BJ (cell line): ENCODE data around the gene FRMD5. TPM values are rescaled to one million over a fixed set of nuclear protein-coding genes. Genes with fewer than 3 reads are reported as not detected.
"Not testable (repeated sequence)": the region's sequence is repeated elsewhere in the genome, so short reads cannot be mapped to it uniquely, and the experiment has no call there.

Experiments used
- CTCF ChIA-PET: fragments of 350-600 bp; formaldehyde crosslinking; extraction: SDS; loops from one replicate; lab custom pipeline; 2021; ENCODE audit warnings: antibody characterized with exemption, inconsistent platforms; lab: Yijun Ruan, JAX
- POLR2A ChIA-PET: fragments of 300-600 bp; sonication (Branson Sonifier 250); formaldehyde crosslinking; extraction: SDS; loops from one replicate; lab custom pipeline; 2021; ENCODE audit warnings: antibody characterized with exemption; lab: Charles Lee
- DNase-seq: peaks from one replicate; pipeline ENCODE4 v3.0.0-alpha.2; 2011; ENCODE audit warnings: low read depth
- H3K27me3 ChIP-seq: 2 replicates; pipeline ENCODE4 v1.6.0; 2011; ENCODE audit warnings: low read length; ENCODE audit not compliant: control insufficient read depth, insufficient read depth
- H3K36me3 ChIP-seq: 2 replicates; pipeline ENCODE4 v1.5.1; 2011; ENCODE audit warnings: low read length; ENCODE audit not compliant: control insufficient read depth, insufficient read depth
- H3K4me3 ChIP-seq: 2 replicates; pipeline ENCODE4 v1.5.1; 2011; ENCODE audit warnings: low read depth, mild to moderate bottlenecking, control low read depth, low read length
- CTCF ChIP-seq: IDR thresholded peaks from 2 replicates; pipeline ENCODE4 v1.5.1; 2011; ENCODE audit warnings: low read depth, mild to moderate bottlenecking, control low read depth, inconsistent platforms, low read length, moderate library complexity; ENCODE audit not compliant: insufficient read depth
- polyA plus RNA-seq: library from polyadenylated mRNA; depleted of rRNA; stranded (reverse); fragments of >200 nt; gene quantifications from 2 replicates; pipeline ENCODE4 v1.2.3, GENCODE V29; 2011

Gene FRMD5
- polyA plus RNA-seq, 1 experiment: 0.96 TPM

GRCh38 chr15:43826508-43827341 is 368.3 kb downstream of the FRMD5 start, which contains the start of gene WDR76:
WDR76 (plus strand) TSS chr15:43827002; CDS start chr15:43827033, 31 bp downstream.
- Histone ChIP-seq H3K27me3 (no peaks in the 10 kb centered on the region), H3K4me3 (peak within 1 kb of the TSS; percentile 52), H3K36me3 (no peaks in the 10 kb centered on the region)
- no peak for TF ChIP-seq CTCF
- ChIA-PET POLR2A (no interaction called here), CTCF (no interaction called here)
- DNase-seq: peak; percentile 21

GRCh38 chr15:43826029-43826507 is 369.0 kb downstream of the FRMD5 start:
- no peak for TF ChIP-seq CTCF
- CTCF ChIA-PET: no interaction called here
- H3K36me3 ChIP-seq: no peaks in the 10 kb centered on the region
- H3K27me3 ChIP-seq: no peaks in the 10 kb centered on the region
- no peak for DNase-seq
- POLR2A ChIA-PET: no interaction called here
- H3K4me3 ChIP-seq: peak overlapping the region; percentile 52

GRCh38 chr15:43825305-43825704 is 369.8 kb downstream of the FRMD5 start:
- CTCF ChIA-PET, H3K36me3 ChIP-seq, H3K27me3 ChIP-seq, H3K4me3 ChIP-seq, DNase-seq: not testable (repeated sequence)
- POLR2A ChIA-PET: interaction anchor here (0.9 kb wide), 1 partner anchor 25 kb away, joined by 3 read pairs; the partner anchor contains the start of gene HYPK

- H3K36me3 ChIP-seq: no peaks in the 10 kb centered on the region; the same call in 1 of the 2 replicates
- POLR2A ChIA-PET: interaction anchor here (0.5 to 0.9 kb wide), 2 partner anchors 24 to 277 kb away, joined by 3 to 6 read pairs; partner anchors contain the start of gene HYPK
- CTCF ChIA-PET: interaction anchor here (1.0 kb wide), 1 partner anchor 22 kb away, joined by 4 read pairs; no protein-coding TSS in a partner anchor
Measured at GRCh38 chr15:43824302-43825246, 370.5 kb downstream of the FRMD5 start, which contains the start of gene MFAP1. MFAP1 (minus strand) TSS chr15:43824690; CDS start chr15:43824569, 121 bp downstream.

More at GRCh38 chr15:43824302-43825246, 370.5 kb downstream of the FRMD5 start, which contains the start of gene MFAP1:
- TF ChIP-seq CTCF: no peak
- peak within 1 kb of the TSS; percentile 94 for H3K4me3 ChIP-seq
- peak; percentile 91 for DNase-seq
- H3K27me3 ChIP-seq: no peaks in the 10 kb centered on the region
